HL-60 (cell line): ENCODE results near the gene TBL1XR1.

Experiments used
- DNase-seq, 2 experiments: peaks; one replicate each; pipeline ENCODE4 v3.0.0-alpha.2; 2010 to 2020; ENCODE audit warnings: low read depth in 1 of 2, low spot score in 1 of 2
- H3K27ac ChIP-seq: fragments of 250-450 bp; sonication (Bioruptor Pico); replicated peaks from 2 replicates; pipeline ENCODE4 v1.5.1; 2020; ENCODE audit warnings: mild to moderate bottlenecking, moderate library complexity
- H3K27me3 ChIP-seq: fragments of 250-450 bp; sonication (Bioruptor Pico); 2 replicates; pipeline ENCODE4 v1.5.1; 2021; ENCODE audit warnings: mild to moderate bottlenecking, moderate library complexity; ENCODE audit not compliant: insufficient read depth, poor library complexity, severe bottlenecking
- H3K4me3 ChIP-seq: replicated peaks from 2 replicates; pipeline ENCODE4 v1.5.1; 2011; ENCODE audit warnings: mild to moderate bottlenecking, control low read depth, low read length; ENCODE audit not compliant: insufficient read depth
- CTCF ChIP-seq: IDR thresholded peaks from one replicate; pipeline ENCODE4 v1.5.1; 2011; ENCODE audit warnings: low read length, control low read depth, inconsistent platforms; ENCODE audit not compliant: insufficient read depth
- GABPA ChIP-seq: IDR thresholded peaks from 2 replicates; pipeline ENCODE4 v1.6.1; 2012; ENCODE audit warnings: low read depth
- POLR2AphosphoS5 ChIP-seq: IDR thresholded peaks from 2 replicates; pipeline ENCODE4 v1.6.1; 2012; ENCODE audit warnings: low read depth
- SPI1 ChIP-seq: IDR thresholded peaks from 2 replicates; pipeline ENCODE4 v1.6.1; 2012; ENCODE audit warnings: low read depth, mild to moderate bottlenecking, borderline replicate concordance
- TF ChIP-seq, protein P1 (sequence below): IDR thresholded peaks from 2 replicates; pipeline ENCODE4 v1.6.1; 2012; ENCODE audit warnings: low read depth; ENCODE audit not compliant: insufficient replicate concordance

TBL1XR1 gene

GRCh38 chr3:177179281-177180067, 17.8 kb downstream of the TBL1XR1 start:
- TF ChIP-seq SPI1 (no peak), POLR2AphosphoS5 (no peak), GABPA (no peak), CTCF (no peak)
- TF ChIP-seq, protein P1, sequence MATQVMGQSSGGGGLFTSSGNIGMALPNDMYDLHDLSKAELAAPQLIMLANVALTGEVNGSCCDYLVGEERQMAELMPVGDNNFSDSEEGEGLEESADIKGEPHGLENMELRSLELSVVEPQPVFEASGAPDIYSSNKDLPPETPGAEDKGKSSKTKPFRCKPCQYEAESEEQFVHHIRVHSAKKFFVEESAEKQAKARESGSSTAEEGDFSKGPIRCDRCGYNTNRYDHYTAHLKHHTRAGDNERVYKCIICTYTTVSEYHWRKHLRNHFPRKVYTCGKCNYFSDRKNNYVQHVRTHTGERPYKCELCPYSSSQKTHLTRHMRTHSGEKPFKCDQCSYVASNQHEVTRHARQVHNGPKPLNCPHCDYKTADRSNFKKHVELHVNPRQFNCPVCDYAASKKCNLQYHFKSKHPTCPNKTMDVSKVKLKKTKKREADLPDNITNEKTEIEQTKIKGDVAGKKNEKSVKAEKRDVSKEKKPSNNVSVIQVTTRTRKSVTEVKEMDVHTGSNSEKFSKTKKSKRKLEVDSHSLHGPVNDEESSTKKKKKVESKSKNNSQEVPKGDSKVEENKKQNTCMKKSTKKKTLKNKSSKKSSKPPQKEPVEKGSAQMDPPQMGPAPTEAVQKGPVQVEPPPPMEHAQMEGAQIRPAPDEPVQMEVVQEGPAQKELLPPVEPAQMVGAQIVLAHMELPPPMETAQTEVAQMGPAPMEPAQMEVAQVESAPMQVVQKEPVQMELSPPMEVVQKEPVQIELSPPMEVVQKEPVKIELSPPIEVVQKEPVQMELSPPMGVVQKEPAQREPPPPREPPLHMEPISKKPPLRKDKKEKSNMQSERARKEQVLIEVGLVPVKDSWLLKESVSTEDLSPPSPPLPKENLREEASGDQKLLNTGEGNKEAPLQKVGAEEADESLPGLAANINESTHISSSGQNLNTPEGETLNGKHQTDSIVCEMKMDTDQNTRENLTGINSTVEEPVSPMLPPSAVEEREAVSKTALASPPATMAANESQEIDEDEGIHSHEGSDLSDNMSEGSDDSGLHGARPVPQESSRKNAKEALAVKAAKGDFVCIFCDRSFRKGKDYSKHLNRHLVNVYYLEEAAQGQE = no peak
- no peak overlapping the region for H3K4me3 ChIP-seq

GRCh38 chr3:177177749-177178221, 19.5 kb downstream of the TBL1XR1 start:
- DNase-seq = no peak
- Histone ChIP-seq H3K27ac (no peak overlapping the region), H3K27me3 (no peaks in the 10 kb centered on the region), H3K4me3 (no peak overlapping the region)
- TF ChIP-seq SPI1 (no peak), POLR2AphosphoS5 (no peak), CTCF (no peak), GABPA (no peak)
- TF ChIP-seq, protein P1 = no peak

More at GRCh38 chr3:177179281-177180067, 17.8 kb downstream of the TBL1XR1 start:
- H3K27ac ChIP-seq = no peak overlapping the region
- H3K27me3 ChIP-seq = no peaks in the 10 kb centered on the region
- no peak for DNase-seq

GRCh38 chr3:177174607-177175170, 22.6 kb downstream of the TBL1XR1 start:
- TF ChIP-seq, protein P1 = no peak
- TF ChIP-seq SPI1 (no peak), POLR2AphosphoS5 (no peak), GABPA (no peak), CTCF (no peak)
- H3K4me3 ChIP-seq = no peak overlapping the region

More at GRCh38 chr3:177174607-177175170, 22.6 kb downstream of the TBL1XR1 start:
- H3K27me3 ChIP-seq = no peaks in the 10 kb centered on the region
- H3K27ac ChIP-seq = no peak overlapping the region
- no peak for DNase-seq
